HG02870 (cell line): ENCODE measurements around the gene NCCRP1.
"Not testable (repeated sequence)": the region's sequence is repeated elsewhere in the genome, so short reads cannot be mapped to it uniquely, and the experiment has no call there.

Source experiments
- ATAC-seq: cut with Tn5 transposase; IDR thresholded peaks from one replicate; pipeline ENCODE4 v1.9.1; 2021; ENCODE audit warnings: mild to moderate bottlenecking, moderate library complexity; ENCODE audit not compliant: unreplicated experiment

The NCCRP1 gene

DNA sequence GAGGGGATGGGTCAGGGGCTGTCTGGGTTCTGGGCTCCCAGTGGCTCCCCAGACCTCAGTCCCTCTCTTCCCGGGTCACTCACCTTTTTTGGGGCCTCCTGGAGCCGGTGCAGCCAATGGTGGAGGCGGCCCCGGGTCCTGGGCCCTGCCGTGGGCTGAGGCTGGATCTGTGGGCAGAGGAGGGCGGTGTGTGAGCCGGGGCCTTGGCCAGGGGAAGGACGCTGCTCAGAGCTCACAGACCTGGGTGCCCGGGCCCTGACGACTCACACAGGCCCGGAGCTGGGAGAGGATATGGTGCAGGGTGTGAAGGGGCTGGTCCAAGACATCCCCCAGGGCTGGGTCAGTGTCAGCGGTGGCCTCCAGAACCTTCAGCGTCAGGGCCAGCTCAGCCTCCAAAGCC lies 47.0 kb downstream of the NCCRP1 start:
- ATAC-seq = not testable (repeated sequence)

DNA sequence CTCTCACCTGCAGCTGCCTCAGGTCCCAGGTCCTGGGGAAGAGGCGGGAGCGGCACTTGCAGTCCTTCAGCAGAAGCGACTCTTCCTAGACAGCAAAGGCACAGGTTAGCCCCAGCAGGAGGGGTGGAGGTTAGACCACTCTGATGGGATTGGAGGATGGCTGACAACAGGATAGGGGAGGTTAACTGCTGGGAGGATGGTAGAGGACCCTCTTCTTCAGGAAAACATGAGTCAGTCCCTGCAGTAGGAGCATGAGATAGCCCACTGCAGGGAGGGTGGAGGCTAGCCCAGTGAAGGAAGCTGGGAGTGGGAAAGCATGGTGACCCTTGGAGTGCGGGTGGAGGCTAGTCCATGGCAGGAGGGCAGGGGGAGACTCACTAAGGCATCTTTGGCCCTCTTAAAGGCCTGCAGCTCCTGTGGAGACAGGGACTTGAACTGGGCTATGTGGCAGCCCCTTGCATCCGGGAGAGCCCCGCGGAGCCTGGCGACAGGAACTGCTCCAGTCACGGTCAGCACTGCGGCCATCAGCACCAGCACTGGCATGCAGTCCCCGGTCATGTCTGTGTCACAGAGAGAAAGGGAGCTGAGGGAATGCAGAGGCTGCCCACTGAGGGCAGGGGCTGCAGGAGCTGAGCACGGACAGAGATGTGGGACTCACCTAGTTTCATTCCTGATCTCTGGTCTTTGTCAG lies 47.8 kb downstream of the NCCRP1 start, which contains the start of gene IFNL3:
IFNL3 (minus strand) TSS at position 597 of the 691 bp plus-strand sequence; CDS start at position 558, 39 bp downstream.
- not testable (repeated sequence) for ATAC-seq

DNA sequence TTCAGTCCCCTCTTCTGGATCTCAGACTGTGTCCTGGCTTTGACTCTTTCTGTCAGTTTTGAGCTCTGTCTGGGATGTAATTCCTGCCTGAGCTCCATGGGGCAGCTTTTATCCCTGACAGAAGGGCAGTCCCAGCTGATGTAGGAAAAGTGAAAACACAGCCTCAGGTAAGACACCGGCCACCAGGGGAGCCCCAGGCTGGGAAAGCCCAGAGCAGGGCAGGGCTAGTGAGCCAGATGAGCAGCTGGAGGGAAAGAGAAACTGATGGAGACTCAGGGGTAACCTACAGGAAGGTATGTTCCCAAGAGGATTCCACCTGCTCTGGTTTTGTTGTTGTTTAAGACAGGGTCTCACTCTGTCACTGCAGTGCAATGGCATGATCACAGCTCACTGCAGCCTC lies 48.4 kb downstream of the NCCRP1 start:
- not testable (repeated sequence) for ATAC-seq

DNA sequence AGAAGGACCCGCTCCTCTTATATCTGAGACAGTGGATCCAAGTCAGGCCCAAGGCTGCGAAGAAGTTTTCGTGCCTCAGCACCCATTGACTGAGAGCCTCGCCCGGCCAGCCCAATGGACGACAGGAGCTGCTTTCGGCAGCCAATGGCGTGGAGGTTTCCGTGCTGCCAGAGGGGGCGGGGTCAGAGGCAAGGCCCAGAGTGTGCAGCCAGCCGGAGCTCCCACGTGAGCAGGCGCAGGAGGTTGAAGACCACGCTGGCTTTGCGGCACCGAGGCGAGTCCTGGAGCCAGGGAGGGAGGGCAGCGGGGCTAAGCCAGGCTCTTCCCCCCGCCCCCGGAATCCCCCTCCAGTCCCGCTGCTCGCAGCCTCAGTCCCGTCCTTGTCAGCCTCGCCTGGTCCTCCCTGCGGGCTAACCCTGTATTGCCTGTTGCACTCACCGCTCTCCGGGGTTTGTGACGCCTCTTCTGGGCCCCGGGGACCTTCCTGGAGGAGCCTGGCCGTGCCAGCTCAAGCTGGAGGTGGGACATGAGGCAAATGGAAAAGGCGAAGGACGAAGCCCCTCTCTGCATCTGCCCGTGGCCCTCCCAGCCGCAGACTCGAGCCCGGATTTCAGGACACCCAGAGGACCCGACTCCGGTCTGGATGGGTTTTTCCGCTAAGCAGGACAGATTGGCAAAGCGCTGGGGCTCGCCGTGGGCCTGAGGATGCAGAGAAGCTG lies 50.3 kb downstream of the NCCRP1 start:
- no peak for ATAC-seq

DNA sequence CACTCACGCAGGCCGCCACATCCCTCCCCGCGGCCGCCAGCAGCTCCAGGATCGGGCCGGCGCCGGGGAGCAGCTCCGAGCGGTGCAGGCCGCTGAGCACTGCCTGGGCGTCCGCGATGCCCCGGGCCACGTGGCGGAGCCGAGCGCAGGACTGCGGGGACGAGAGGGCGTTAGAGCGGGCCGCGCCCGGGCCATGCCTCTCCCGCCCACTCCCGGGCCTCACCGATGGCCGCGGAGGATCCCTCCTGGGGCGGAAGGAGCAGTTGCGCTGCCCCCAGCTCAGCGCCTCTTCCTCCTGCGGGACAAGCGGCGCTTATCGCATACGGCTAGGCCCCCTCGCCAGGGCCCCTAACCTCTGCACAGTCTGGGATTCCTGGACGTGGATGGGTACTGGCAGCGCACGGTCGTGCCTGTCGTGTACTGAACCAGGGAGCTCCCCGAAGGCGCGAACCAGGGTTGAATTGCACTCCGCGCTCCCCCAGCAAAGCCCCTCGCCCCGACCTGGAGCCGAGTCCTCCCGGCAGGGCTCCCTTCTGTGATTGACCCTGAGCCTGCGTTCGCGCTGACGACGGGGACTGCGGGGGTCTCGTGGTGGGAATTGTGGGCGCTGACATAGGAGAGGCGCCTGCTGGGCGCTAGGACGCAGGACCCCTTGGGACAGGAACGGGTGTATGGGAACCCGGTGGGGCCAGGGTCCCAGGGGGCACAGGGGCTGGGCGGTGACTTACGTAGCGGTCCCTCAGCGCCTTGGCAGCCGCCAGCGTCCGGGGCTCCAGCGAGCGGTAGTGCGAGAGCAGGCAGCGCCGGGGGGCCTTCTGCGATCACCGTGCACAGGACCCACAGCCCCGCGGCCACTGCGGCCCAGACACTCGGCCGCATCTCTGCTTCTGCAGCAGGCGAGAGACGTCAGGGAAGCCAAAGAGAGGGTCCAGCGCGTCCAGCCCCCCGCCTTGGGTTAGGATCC lies 51.2 kb downstream of the NCCRP1 start:
- no peak for ATAC-seq

DNA sequence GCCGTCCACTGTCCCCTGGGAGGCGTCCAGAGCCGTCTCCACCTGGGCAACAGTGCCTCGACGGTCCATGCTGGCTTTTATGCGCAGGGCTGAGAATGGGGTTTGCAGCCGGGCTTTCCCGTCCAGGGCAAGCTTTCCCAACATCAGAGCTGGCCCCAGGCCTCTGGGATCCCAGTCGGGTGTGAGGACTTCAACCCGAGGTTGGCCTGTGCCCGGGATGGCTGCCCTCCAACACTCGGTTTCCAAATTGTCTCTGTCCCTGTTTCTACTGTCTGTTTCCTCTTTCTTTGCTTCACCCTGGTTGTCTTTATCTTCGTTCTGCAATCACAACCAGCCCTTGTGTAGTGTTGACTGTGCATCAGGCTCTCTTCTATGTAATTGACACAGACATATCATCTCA lies 52.0 kb downstream of the NCCRP1 start, which contains the start of gene IFNL4:
IFNL4 (minus strand) TSS at position 51 of the 400 bp plus-strand sequence.
- ATAC-seq = no peak

DNA sequence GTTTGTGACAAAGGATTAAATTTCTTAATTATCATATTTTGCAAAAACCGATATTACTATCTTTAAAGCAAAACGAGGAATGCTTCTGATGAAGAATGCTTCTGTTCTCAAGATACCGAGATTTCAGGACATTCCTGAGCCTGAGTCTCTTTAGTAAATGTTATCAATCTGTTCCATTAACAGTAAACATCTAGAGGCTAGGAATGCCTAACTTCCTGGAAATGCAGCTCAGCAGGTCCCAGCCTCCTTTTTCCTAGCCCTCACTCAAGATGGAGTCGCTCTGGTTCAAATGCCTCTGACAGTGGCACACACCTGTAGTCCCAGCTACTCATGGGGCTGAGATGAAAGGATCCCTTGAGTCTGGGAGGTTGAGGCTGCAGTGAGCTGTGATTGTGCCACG lies 54.3 kb downstream of the NCCRP1 start:
- ATAC-seq = no peak
